Activated naive CD4-positive, alpha-beta T cell treated with anti-CD3 and anti-CD28 coated beads for 36 hours (primary cell): Measurements from ENCODE around the gene AARS2. TPM values are rescaled to one million over a fixed set of nuclear protein-coding genes. Genes with fewer than 3 reads are reported as not detected.

Experiments used
- CTCF ChIA-PET: fragments of 350-600 bp; sonication (Branson Sonifier 250); formaldehyde crosslinking; loops from one replicate; lab custom pipeline; 2021; ENCODE audit warnings: antibody characterized with exemption; lab: Charles Lee
- DNase-seq: peaks from one replicate; pipeline ENCODE4 v3.0.0-alpha.2; 2020
- H3K27ac Mint-ChIP-seq: one replicate; pipeline ENCODE4 v1.8.0; 2021; ENCODE audit warnings: mild to moderate bottlenecking, mixed read lengths
- H3K27me3 Mint-ChIP-seq: one replicate; pipeline ENCODE4 v1.8.0; 2021; ENCODE audit warnings: low read depth, mixed read lengths
- H3K36me3 Mint-ChIP-seq: one replicate; pipeline ENCODE4 v1.8.0; 2021; ENCODE audit warnings: low read depth, mixed read lengths
- H3K4me1 Mint-ChIP-seq: one replicate; pipeline ENCODE4 v1.8.0; 2021; ENCODE audit warnings: low read depth, mixed read lengths
- H3K4me3 Mint-ChIP-seq: one replicate; pipeline ENCODE4 v1.8.0; 2021; ENCODE audit warnings: mild to moderate bottlenecking, moderate library complexity, mixed read lengths
- H3K9me3 Mint-ChIP-seq: one replicate; pipeline ENCODE4 v1.8.0; 2021; ENCODE audit warnings: mixed read lengths
- intact Hi-C: fragments of 100-400 bp; cut with micrococcal nuclease; formaldehyde crosslinking; loops from one replicate; pipeline ENCODE4 v1.15.1; 2023
- total RNA-seq, 2 experiments: library from RNA; stranded (reverse); gene quantifications; one replicate each; pipeline ENCODE4 v1.2.3, GENCODE V29; 2021

Gene AARS2
- total RNA-seq, 2 experiments from 2014 or later = 11.6 to 12.9 TPM

GRCh38 chr6:44255871-44256774 is 57.0 kb downstream of the AARS2 start:
- Mint-ChIP-seq H3K27me3 (no peaks in the 10 kb centered on the region), H3K4me3 (peak overlapping the region; percentile 75), H3K4me1 (peaks cover 59% of the 10 kb centered on the region), H3K36me3 (peaks cover 33% of the 10 kb centered on the region), H3K9me3 (no peaks in the 10 kb centered on the region), H3K27ac (peak overlapping the region; percentile 79)
- intact Hi-C loops = loop anchor here (1.0 to 2.0 kb wide), 2 partner anchors 9 to 35 kb away; partner anchors contain the start of gene HSP90AB1
- DNase-seq = no peak
- CTCF ChIA-PET = interaction anchor here (0.5 to 6.0 kb wide), 18 partner anchors 11 to 680 kb away, joined by 3 to 66 read pairs (median 4); partner anchors contain the start of genes HSP90AB1, POLH, SLC29A1 and XPO5

- H3K27me3 Mint-ChIP-seq = no peaks in the 10 kb centered on the region
- no peaks in the 10 kb centered on the region for H3K9me3 Mint-ChIP-seq
- CTCF ChIA-PET = interaction anchor here (0.7 to 6.0 kb wide), 6 partner anchors 9 to 84 kb away, joined by 3 to 66 read pairs (median 4); partner anchors contain the start of gene HSP90AB1
- DNase-seq = no peak
- H3K4me3 Mint-ChIP-seq = peak overlapping the region; percentile 75
- H3K27ac Mint-ChIP-seq = peak overlapping the region; percentile 79
- H3K4me1 Mint-ChIP-seq = peaks cover 65% of the 10 kb centered on the region
- intact Hi-C loops = no loop called here
- H3K36me3 Mint-ChIP-seq = peaks cover 39% of the 10 kb centered on the region
Measured at GRCh38 chr6:44255105-44255808, 57.9 kb downstream of the AARS2 start.

- intact Hi-C loops = no loop called here
- H3K9me3 Mint-ChIP-seq = no peaks in the 10 kb centered on the region
- H3K4me3 Mint-ChIP-seq = peak overlapping the region; percentile 12
- CTCF ChIA-PET = interaction anchor here (0.7 to 6.0 kb wide), 9 partner anchors 9 to 83 kb away, joined by 3 to 66 read pairs (median 4); partner anchors contain the start of gene HSP90AB1
- peaks cover 47% of the 10 kb centered on the region for H3K36me3 Mint-ChIP-seq
- peaks cover 73% of the 10 kb centered on the region for H3K4me1 Mint-ChIP-seq
- H3K27ac Mint-ChIP-seq = peak overlapping the region; percentile 32
- no peak for DNase-seq
- no peaks in the 10 kb centered on the region for H3K27me3 Mint-ChIP-seq
Measured at GRCh38 chr6:44254191-44255104, 58.7 kb downstream of the AARS2 start.

- H3K27ac Mint-ChIP-seq = peak overlapping the region; percentile 62
- H3K4me3 Mint-ChIP-seq = no peak overlapping the region
- no peaks in the 10 kb centered on the region for H3K9me3 Mint-ChIP-seq
- peak; percentile 77 for DNase-seq
- H3K4me1 Mint-ChIP-seq = peaks cover 82% of the 10 kb centered on the region
- H3K27me3 Mint-ChIP-seq = no peaks in the 10 kb centered on the region
- CTCF ChIA-PET = interaction anchor here (1.0 to 6.0 kb wide), 4 partner anchors 8 to 80 kb away, joined by 3 to 66 read pairs (median 4); partner anchors contain the start of gene HSP90AB1
- intact Hi-C loops = no loop called here
- peaks cover 54% of the 10 kb centered on the region for H3K36me3 Mint-ChIP-seq
Measured at GRCh38 chr6:44253307-44254101, 59.6 kb downstream of the AARS2 start.

- Mint-ChIP-seq H3K4me1 (peaks cover 76% of the 10 kb centered on the region), H3K36me3 (peaks cover 69% of the 10 kb centered on the region), H3K27me3 (peaks cover 2% of the 10 kb centered on the region), H3K27ac (peak overlapping the region; percentile 97), H3K9me3 (no peaks in the 10 kb centered on the region), H3K4me3 (peak overlapping the region; percentile 10)
- intact Hi-C loops = no loop called here
- CTCF ChIA-PET = interaction anchor here (0.7 to 0.9 kb wide), 2 partner anchors 27 to 29 kb away, joined by 3 read pairs; partner anchors contain the start of gene SLC29A1
- no peak for DNase-seq
Measured at GRCh38 chr6:44251576-44252524, 61.3 kb downstream of the AARS2 start.

GRCh38 chr6:44250718-44251123 is 62.4 kb downstream of the AARS2 start:
- Mint-ChIP-seq H3K4me1 (peaks cover 69% of the 10 kb centered on the region), H3K27ac (peak overlapping the region; percentile 97), H3K9me3 (no peaks in the 10 kb centered on the region), H3K4me3 (peak overlapping the region; percentile 16), H3K36me3 (peaks cover 71% of the 10 kb centered on the region), H3K27me3 (peaks cover 4% of the 10 kb centered on the region)
- CTCF ChIA-PET = interaction anchor here (0.6 to 0.7 kb wide), 3 partner anchors 12 to 157 kb away, joined by 3 read pairs; no protein-coding TSS in a partner anchor
- DNase-seq = no peak
- intact Hi-C loops = no loop called here

GRCh38 chr6:44250067-44250717 is 63.0 kb downstream of the AARS2 start:
- H3K27me3 Mint-ChIP-seq = peaks cover 4% of the 10 kb centered on the region
- DNase-seq = no peak
- intact Hi-C loops = no loop called here
- H3K9me3 Mint-ChIP-seq = no peaks in the 10 kb centered on the region
- peaks cover 69% of the 10 kb centered on the region for H3K4me1 Mint-ChIP-seq
- peak overlapping the region; percentile 95 for H3K4me3 Mint-ChIP-seq
- H3K27ac Mint-ChIP-seq = peak overlapping the region; percentile 97
- CTCF ChIA-PET = interaction anchor here (0.7 kb wide), 1 partner anchor 11 kb away, joined by 3 read pairs; no protein-coding TSS in a partner anchor
- peaks cover 71% of the 10 kb centered on the region for H3K36me3 Mint-ChIP-seq
